T-cell (primary cell): ENCODE measurements around the gene UBL4A. TPM values are rescaled to one million over a fixed set of nuclear protein-coding genes. Genes with fewer than 3 reads are reported as not detected.
A peak's percentile ranks its signal among the peaks of the same experiment; 100 is the strongest.

Experiments
- ATAC-seq, 4 experiments: fragments of 200-7000 bp in 3 of 4; fragments of 150-1000 bp in 1 of 4; cut with Tn5 transposase; replicated peaks in 1 of 4; 1 replicate in 3 of 4; 2 replicates in 1 of 4; pipeline ENCODE4 v1.10.0; 2021; ENCODE audit warnings: moderate library complexity in 3 of 4, mild to moderate bottlenecking in 2 of 4, moderate number of reproducible peaks in 1 of 4
- CTCF ChIA-PET, 2 donors: fragments of 300-600 bp; sonication (Branson Sonifier 250); formaldehyde crosslinking; loops; one replicate each; lab custom pipeline; 2022; ENCODE audit warnings: antibody characterized with exemption in 2 of 2; lab: Charles Lee
- POLR2A ChIA-PET, 2 donors: fragments of 300-600 bp; sonication (Branson Sonifier 250); formaldehyde crosslinking; loops; one replicate each; lab custom pipeline; 2022; ENCODE audit warnings: antibody characterized with exemption in 2 of 2; lab: Charles Lee
- DNase-seq, 35 experiments: peaks; one replicate each; pipeline versions ENCODE4 v3.0.0 to v3.0.0-alpha.2; 2013 to 2023
- H3K27ac ChIP-seq: one replicate; pipeline ENCODE4 v1.5.1; 2013; ENCODE audit warnings: low read length
- H3K27me3 ChIP-seq, 2 experiments: replicated peaks in 1 of 2; 1 replicate in 1 of 2; 2 replicates in 1 of 2; pipeline versions ENCODE4 v1.6.1 to v1.7.0; 2013; ENCODE audit warnings: low read length in 1 of 2, mixed read lengths in 1 of 2; ENCODE audit not compliant: control insufficient read depth in 2 of 2, insufficient read depth in 2 of 2; ENCODE audit errors: extremely low read depth in 1 of 2
- H3K36me3 ChIP-seq, 2 donors: 1 replicate in 1 of 2; 2 replicates in 1 of 2; pipeline versions ENCODE4 v1.6.1 to v1.7.0; 2013; ENCODE audit warnings: low read length in 1 of 2; ENCODE audit not compliant: control insufficient read depth in 2 of 2, insufficient read depth in 1 of 2; ENCODE audit errors: extremely low read depth in 1 of 2
- H3K4me1 ChIP-seq, 2 experiments: 1 replicate in 1 of 2; 2 replicates in 1 of 2; pipeline versions ENCODE4 v1.6.1 to v1.7.0; 2013; ENCODE audit warnings: low read length in 2 of 2, mixed read lengths in 1 of 2; ENCODE audit not compliant: insufficient read depth in 2 of 2, control insufficient read depth in 1 of 2; ENCODE audit errors: extremely low read depth in 1 of 2
- H3K4me3 ChIP-seq, 2 donors: 1 replicate in 1 of 2; 2 replicates in 1 of 2; pipeline versions ENCODE4 v1.5.1 to v1.7.0; 2013; ENCODE audit warnings: mild to moderate bottlenecking in 2 of 2, low read length in 1 of 2, moderate library complexity in 1 of 2; ENCODE audit not compliant: control insufficient read depth in 1 of 2; ENCODE audit errors: extremely low read depth in 1 of 2
- H3K9me3 ChIP-seq: 2 replicates; pipeline ENCODE4 v1.7.0; 2013
- H3K27ac Mint-ChIP-seq, 2 donors: one replicate each; pipeline ENCODE4 v1.8.0; 2020 to 2021; ENCODE audit warnings: mild to moderate bottlenecking in 2 of 2, mixed read lengths in 2 of 2
- H3K27me3 Mint-ChIP-seq, 2 donors: one replicate each; pipeline ENCODE4 v1.8.0; 2021 to 2022; ENCODE audit warnings: mixed read lengths in 2 of 2
- H3K36me3 Mint-ChIP-seq: one replicate; pipeline ENCODE4 v1.8.0; 2021; ENCODE audit warnings: mixed read lengths
- H3K4me1 Mint-ChIP-seq, 3 donors: one replicate each; pipeline ENCODE4 v1.8.0; 2020 to 2022; ENCODE audit warnings: mixed read lengths in 3 of 3, mild to moderate bottlenecking in 1 of 3
- H3K4me3 Mint-ChIP-seq, 3 donors: one replicate each; pipeline ENCODE4 v1.8.0; 2020 to 2022; ENCODE audit warnings: mild to moderate bottlenecking in 3 of 3, mixed read lengths in 3 of 3, moderate library complexity in 3 of 3
- H3K9me3 Mint-ChIP-seq, 3 donors: one replicate each; pipeline ENCODE4 v1.8.0; 2020 to 2022; ENCODE audit warnings: mixed read lengths in 3 of 3
- WGBS: methylation state at CpG from one replicate; pipeline ENCODE4 v1.1.5; 2013; ENCODE audit warnings: missing lambda C conversion rate; ENCODE audit not compliant: insufficient coverage; 5-methylcytosine and 5-hydroxymethylcytosine counted together
- total RNA-seq, 35 experiments: library from RNA in 6 of 35; stranded (reverse) in 6 of 35; fragments of 120-200 nt in 1 of 35; gene quantifications; one replicate each; pipeline versions ENCODE4 v1.2.1 to v1.2.4 and lab custom pipeline; 2013 to 2026

Gene UBL4A
- total RNA-seq, 5 donors from 2014 or later (not counting 1 experiment from before 2014, with no cell fraction given) = 13.1 to 44.1 (median 39.6) TPM

- no peak overlapping the region for H3K4me3 ChIP-seq
- H3K4me1 ChIP-seq = peaks cover 0 to 33% of the 10 kb centered on the region in 2 experiments
- ChIA-PET POLR2A (no interaction called here), CTCF (no interaction called here)
- peaks cover 2 to 20% of the 10 kb centered on the region in 2 donors for H3K36me3 ChIP-seq
- Mint-ChIP-seq H3K36me3 (peaks cover 3% of the 10 kb centered on the region), H3K4me1 (peaks cover 11 to 26% (median 17%) of the 10 kb centered on the region in 3 donors), H3K9me3 (no peaks in the 10 kb centered on the region), H3K4me3 (no peak overlapping the region), H3K27me3 (no peaks in the 10 kb centered on the region), H3K27ac (no peak overlapping the region)
- H3K27me3 ChIP-seq = no peaks in the 10 kb centered on the region
- DNase-seq (no peak), ATAC-seq (no peak)
- WGBS = no CpG with 5 or more reads among the region's 12 CpGs
- no peak overlapping the region for H3K27ac ChIP-seq
- no peaks in the 10 kb centered on the region for H3K9me3 ChIP-seq
These were observed 40.0 kb downstream of the UBL4A start for GRCh38 chrX:154446430-154446829.

GRCh38 chrX:154445776-154446175, 40.6 kb downstream of the UBL4A start:
- no peaks in the 10 kb centered on the region for H3K27me3 ChIP-seq
- WGBS = 98% methylated on average over 8 of the region's 16 CpGs
- Mint-ChIP-seq H3K4me1 (peaks cover 11 to 31% (median 21%) of the 10 kb centered on the region in 3 donors), H3K27ac (no peak overlapping the region), H3K36me3 (peaks cover 3% of the 10 kb centered on the region), H3K4me3 (peak overlapping the region in 1 of 3 donors; percentile 41), H3K27me3 (no peaks in the 10 kb centered on the region), H3K9me3 (no peaks in the 10 kb centered on the region)
- H3K4me3 ChIP-seq = no peak overlapping the region
- ChIA-PET CTCF (no interaction called here), POLR2A (no interaction called here)
- H3K4me1 ChIP-seq = peaks cover 0 to 38% of the 10 kb centered on the region in 2 experiments
- H3K27ac ChIP-seq = no peak overlapping the region
- no peak for ATAC-seq
- no peaks in the 10 kb centered on the region for H3K9me3 ChIP-seq
- H3K36me3 ChIP-seq = peaks cover 2 to 22% of the 10 kb centered on the region in 2 donors
- DNase-seq = no peak

GRCh38 chrX:154444755-154445246, 41.6 kb downstream of the UBL4A start:
- ATAC-seq = no peak

GRCh38 chrX:154443992-154444754, 42.2 kb downstream of the UBL4A start, which contains the start of gene FAM50A:
FAM50A (plus strand) TSS chrX:154444141; CDS start chrX:154444236, 95 bp downstream.
- Histone ChIP-seq H3K9me3 (no peaks in the 10 kb centered on the region), H3K4me3 (peak within 1 kb of the TSS; percentile 55 to 66), H3K4me1 (peaks cover 0 to 46% of the 10 kb centered on the region in 2 experiments), H3K36me3 (peaks cover 0 to 20% of the 10 kb centered on the region in 2 donors), H3K27ac (peak within 1 kb of the TSS; percentile 70), H3K27me3 (no peaks in the 10 kb centered on the region)
- H3K9me3 Mint-ChIP-seq = no peaks in the 10 kb centered on the region
- ChIA-PET POLR2A (no interaction called here), CTCF (no interaction called here)
- peaks cover 3% of the 10 kb centered on the region for H3K36me3 Mint-ChIP-seq
- DNase-seq (peak in 34 of 35 experiments; percentile 20 to 83 (median 52)), ATAC-seq (peak; percentile 84 to 88 (median 86))
- H3K27me3 Mint-ChIP-seq = no peaks in the 10 kb centered on the region
- peaks cover 11 to 38% (median 22%) of the 10 kb centered on the region in 3 donors for H3K4me1 Mint-ChIP-seq
- H3K4me3 Mint-ChIP-seq = peak within 1 kb of the TSS; percentile 60 to 72 (median 68)
- 6% methylated on average over 53 of the region's 94 CpGs for WGBS
- H3K27ac Mint-ChIP-seq = peak within 1 kb of the TSS; percentile 41 to 77

More at GRCh38 chrX:154444755-154445246, 41.6 kb downstream of the UBL4A start:
- Histone ChIP-seq H3K27me3 (no peaks in the 10 kb centered on the region), H3K4me1 (peaks cover 0 to 43% of the 10 kb centered on the region in 2 experiments), H3K36me3 (peaks cover 0 to 24% of the 10 kb centered on the region in 2 donors), H3K9me3 (no peaks in the 10 kb centered on the region), H3K27ac (no peak overlapping the region), H3K4me3 (peak overlapping the region; percentile 55 to 66)
- ChIA-PET POLR2A (no interaction called here), CTCF (no interaction called here)
- 48% methylated on average over 3 of the region's 13 CpGs for WGBS
- H3K4me3 Mint-ChIP-seq = peak overlapping the region; percentile 31 to 56 (median 49)
- no peaks in the 10 kb centered on the region for H3K9me3 Mint-ChIP-seq
- H3K27me3 Mint-ChIP-seq = no peaks in the 10 kb centered on the region
- DNase-seq = no peak
- H3K4me1 Mint-ChIP-seq = peaks cover 11 to 38% (median 22%) of the 10 kb centered on the region in 3 donors
- peaks cover 3% of the 10 kb centered on the region for H3K36me3 Mint-ChIP-seq
- H3K27ac Mint-ChIP-seq = no peak overlapping the region

- H3K9me3 ChIP-seq = no peaks in the 10 kb centered on the region
- H3K27me3 ChIP-seq = no peaks in the 10 kb centered on the region
- H3K4me3 ChIP-seq = peak overlapping the region in 1 of 2 donors; percentile 33
- ChIA-PET CTCF (no interaction called here), POLR2A (interaction anchor here in 1 of 2 donors (0.7 kb wide), 1 partner anchor 21 kb away, joined by 12 read pairs; no protein-coding TSS in a partner anchor)
- Mint-ChIP-seq H3K9me3 (no peaks in the 10 kb centered on the region), H3K36me3 (peaks cover 2% of the 10 kb centered on the region), H3K4me1 (peaks cover 15 to 42% (median 26%) of the 10 kb centered on the region in 3 donors), H3K4me3 (peak overlapping the region; percentile 60 to 72 (median 68)), H3K27ac (peak overlapping the region; percentile 41 to 77), H3K27me3 (no peaks in the 10 kb centered on the region)
- ATAC-seq = peak in 3 of 4 experiments; percentile 5 to 28 (median 11)
- H3K36me3 ChIP-seq = peaks cover 0 to 22% of the 10 kb centered on the region in 2 donors
- peaks cover 0 to 52% of the 10 kb centered on the region in 2 experiments for H3K4me1 ChIP-seq
- DNase-seq = peak in 1 of 35 experiments; percentile 16
- H3K27ac ChIP-seq = peak overlapping the region; percentile 70
- 13% methylated on average over 5 of the region's 10 CpGs for WGBS
These were observed 42.9 kb downstream of the UBL4A start for GRCh38 chrX:154443479-154443910.

- H3K27ac Mint-ChIP-seq = peak overlapping the region; percentile 72 to 79
- 71% methylated on average over 4 of the region's 21 CpGs for WGBS
- H3K36me3 Mint-ChIP-seq = no peaks in the 10 kb centered on the region
- no peak overlapping the region for H3K4me3 ChIP-seq
- ChIA-PET POLR2A (no interaction called here), CTCF (no interaction called here)
- no peaks in the 10 kb centered on the region for H3K9me3 Mint-ChIP-seq
- H3K27ac ChIP-seq = no peak overlapping the region
- peaks cover 0 to 62% of the 10 kb centered on the region in 2 experiments for H3K4me1 ChIP-seq
- no peaks in the 10 kb centered on the region for H3K9me3 ChIP-seq
- H3K4me3 Mint-ChIP-seq = peak overlapping the region in 1 of 3 donors; percentile 47
- H3K27me3 ChIP-seq = no peaks in the 10 kb centered on the region
- ATAC-seq = no peak
- H3K36me3 ChIP-seq = peaks cover 0 to 23% of the 10 kb centered on the region in 2 donors
- no peak for DNase-seq
- no peaks in the 10 kb centered on the region for H3K27me3 Mint-ChIP-seq
- H3K4me1 Mint-ChIP-seq = peaks cover 23 to 47% (median 29%) of the 10 kb centered on the region in 3 donors
These were observed 44.3 kb downstream of the UBL4A start for GRCh38 chrX:154441984-154442707.
